ENCODE data around the gene JOSD2. TPM values are rescaled to one million over a fixed set of nuclear protein-coding genes. Genes with fewer than 3 reads are reported as not detected.

Gene JOSD2
- total RNA-seq, 1 experiment from 2014 or later: 60.8 TPM

DNA sequence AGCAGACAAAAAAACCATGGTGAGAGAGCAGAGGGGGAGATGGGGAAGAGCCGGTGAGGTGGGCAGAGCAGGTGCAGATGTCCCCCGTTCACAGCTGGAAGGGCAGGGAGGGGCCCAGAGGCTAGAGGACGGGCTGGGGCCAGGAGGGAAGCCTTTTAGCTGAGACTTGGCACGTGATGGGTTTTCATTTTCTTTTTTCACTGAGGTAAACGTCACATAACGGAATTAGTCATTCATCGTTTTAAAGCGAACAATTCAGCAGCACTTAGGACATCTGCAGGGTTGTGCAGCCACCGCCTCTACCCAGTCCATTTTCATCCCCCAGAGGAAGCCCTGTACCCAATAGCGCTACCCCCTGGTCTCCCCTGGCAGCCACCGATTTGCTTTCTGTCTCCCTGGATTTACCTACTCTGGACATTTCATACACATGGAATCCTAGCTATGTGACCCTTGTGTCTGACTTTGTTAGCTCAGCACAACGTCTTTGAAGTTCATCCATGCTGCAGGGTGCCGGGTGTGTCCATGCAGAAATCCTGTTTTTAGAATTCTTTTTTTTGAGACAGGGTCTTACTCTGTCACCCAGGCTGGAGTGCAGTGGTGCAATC, 50.7 kb downstream of the JOSD2 start:
- no peaks in the 10 kb centered on the region for H3K79me2 ChIP-seq (ENCODE audit: low read length)
- ChIA-PET POLR2A (ENCODE audit: unreplicated experiment) (no interaction called here), CTCF (interaction anchor here (0.6 to 1.5 kb wide), 5 partner anchors 45 to 146 kb away, joined by 3 to 5 read pairs (median 3); no protein-coding TSS in a partner anchor)
- peak; percentile 59 for DNase-seq
- no TSS peak for BruUV-seq (replicated peaks)
- no peaks in the 10 kb centered on the region for H3K9me2 ChIP-seq (replicated peaks; ENCODE audit: low read length)
- H4K20me1 ChIP-seq (ENCODE audit: low read length): no peaks in the 10 kb centered on the region
- H3K9me3 ChIP-seq (ENCODE audit: low read length): no peaks in the 10 kb centered on the region
- H3F3A ChIP-seq (ENCODE audit: low read length, unreplicated experiment): no peaks in the 10 kb centered on the region
- no peak overlapping the region for H3K9ac ChIP-seq (ENCODE audit: low read length)
- no peak overlapping the region for H3K4me3 ChIP-seq (ENCODE audit: low read length)
- peaks cover 7% of the 10 kb centered on the region; the same call in 1 of the 2 replicates for H3K27me3 ChIP-seq (ENCODE audit: low read length)
- H3K27ac ChIP-seq (ENCODE audit: low read length): no peak overlapping the region
- peak; percentile 55 for ATAC-seq
- H3K4me1 ChIP-seq (ENCODE audit: insufficient read depth, low read length): 0 out of 2 replicates have a peak, but pooled peaks cover 6% of the 10 kb centered on the region
- H3K36me3 ChIP-seq (ENCODE audit: low read depth, low read length): no peaks in the 10 kb centered on the region
- intact Hi-C loops (cut with micrococcal nuclease): no loop called here
- TF ChIP-seq EZH2phosphoT487 (IDR thresholded peaks at IDR 0.05; ENCODE audit: borderline replicate concordance, low read length): no peak
- TF ChIP-seq, protein P1, sequence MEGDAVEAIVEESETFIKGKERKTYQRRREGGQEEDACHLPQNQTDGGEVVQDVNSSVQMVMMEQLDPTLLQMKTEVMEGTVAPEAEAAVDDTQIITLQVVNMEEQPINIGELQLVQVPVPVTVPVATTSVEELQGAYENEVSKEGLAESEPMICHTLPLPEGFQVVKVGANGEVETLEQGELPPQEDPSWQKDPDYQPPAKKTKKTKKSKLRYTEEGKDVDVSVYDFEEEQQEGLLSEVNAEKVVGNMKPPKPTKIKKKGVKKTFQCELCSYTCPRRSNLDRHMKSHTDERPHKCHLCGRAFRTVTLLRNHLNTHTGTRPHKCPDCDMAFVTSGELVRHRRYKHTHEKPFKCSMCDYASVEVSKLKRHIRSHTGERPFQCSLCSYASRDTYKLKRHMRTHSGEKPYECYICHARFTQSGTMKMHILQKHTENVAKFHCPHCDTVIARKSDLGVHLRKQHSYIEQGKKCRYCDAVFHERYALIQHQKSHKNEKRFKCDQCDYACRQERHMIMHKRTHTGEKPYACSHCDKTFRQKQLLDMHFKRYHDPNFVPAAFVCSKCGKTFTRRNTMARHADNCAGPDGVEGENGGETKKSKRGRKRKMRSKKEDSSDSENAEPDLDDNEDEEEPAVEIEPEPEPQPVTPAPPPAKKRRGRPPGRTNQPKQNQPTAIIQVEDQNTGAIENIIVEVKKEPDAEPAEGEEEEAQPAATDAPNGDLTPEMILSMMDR (conservative IDR thresholded peaks at IDR 0.05; ENCODE audit: low read depth, low read length): no peak
- TF ChIP-seq EZH2 (IDR thresholded peaks at IDR 0.05; ENCODE audit: low read length, unreplicated experiment): no peak
- H2AFZ ChIP-seq (ENCODE audit: low read length): 0 out of 2 replicates have a peak overlapping the region, but pooled peaks have one; percentile 8
- H3K4me2 ChIP-seq (ENCODE audit: low read length): peak overlapping the region; percentile 51; the same call in 1 of the 2 replicates

DNA sequence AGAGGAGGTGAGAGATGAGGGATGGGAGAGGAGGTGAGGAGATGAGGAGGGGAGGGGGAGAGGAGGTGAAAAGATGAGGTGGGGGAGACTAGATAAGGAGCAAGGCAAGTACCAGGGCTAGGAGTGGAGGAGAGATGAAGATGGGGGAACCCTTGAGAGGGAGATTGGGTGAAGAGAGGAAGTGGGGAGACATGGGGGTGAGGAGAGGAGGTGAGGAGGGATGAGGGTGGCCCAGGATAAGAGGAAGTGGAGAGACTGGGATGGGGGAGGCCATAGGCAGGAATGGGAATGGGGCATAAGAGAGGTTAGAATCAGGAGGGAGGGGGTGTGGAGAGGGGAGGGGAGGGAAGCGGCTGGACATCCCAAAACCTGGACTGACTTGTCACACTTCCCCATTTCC, 51.4 kb downstream of the JOSD2 start:
- Histone ChIP-seq H3K4me1 (ENCODE audit: insufficient read depth, low read length) (0 out of 2 replicates have a peak, but pooled peaks cover 6% of the 10 kb centered on the region), H3K9me2 (replicated peaks; ENCODE audit: low read length) (no peaks in the 10 kb centered on the region), H3K4me3 (ENCODE audit: low read length) (no peak overlapping the region), H3K9ac (ENCODE audit: low read length) (no peak overlapping the region), H3K36me3 (ENCODE audit: low read depth, low read length) (no peaks in the 10 kb centered on the region), H3K27ac (ENCODE audit: low read length) (no peak overlapping the region), H3K9me3 (ENCODE audit: low read length) (no peaks in the 10 kb centered on the region), H3K4me2 (ENCODE audit: low read length) (no peak overlapping the region), H2AFZ (ENCODE audit: low read length) (no peak overlapping the region), H3K79me2 (ENCODE audit: low read length) (no peaks in the 10 kb centered on the region), H4K20me1 (ENCODE audit: low read length) (no peaks in the 10 kb centered on the region), H3K27me3 (ENCODE audit: low read length) (peaks cover 7% of the 10 kb centered on the region; the same call in 1 of the 2 replicates), H3F3A (ENCODE audit: low read length, unreplicated experiment) (no peaks in the 10 kb centered on the region)
- no peak for TF ChIP-seq EZH2 (IDR thresholded peaks at IDR 0.05; ENCODE audit: low read length, unreplicated experiment)
- TF ChIP-seq, protein P1 (conservative IDR thresholded peaks at IDR 0.05; ENCODE audit: low read depth, low read length): no peak
- TF ChIP-seq EZH2phosphoT487 (IDR thresholded peaks at IDR 0.05; ENCODE audit: borderline replicate concordance, low read length): no peak
- no peak for DNase-seq
- ChIA-PET CTCF (interaction anchor here (0.6 to 0.8 kb wide), 2 partner anchors 44 to 89 kb away, joined by 3 read pairs; no protein-coding TSS in a partner anchor), POLR2A (ENCODE audit: unreplicated experiment) (no interaction called here)
- intact Hi-C loops (cut with micrococcal nuclease): no loop called here
- no peak for ATAC-seq
- BruUV-seq (replicated peaks): no TSS peak

DNA sequence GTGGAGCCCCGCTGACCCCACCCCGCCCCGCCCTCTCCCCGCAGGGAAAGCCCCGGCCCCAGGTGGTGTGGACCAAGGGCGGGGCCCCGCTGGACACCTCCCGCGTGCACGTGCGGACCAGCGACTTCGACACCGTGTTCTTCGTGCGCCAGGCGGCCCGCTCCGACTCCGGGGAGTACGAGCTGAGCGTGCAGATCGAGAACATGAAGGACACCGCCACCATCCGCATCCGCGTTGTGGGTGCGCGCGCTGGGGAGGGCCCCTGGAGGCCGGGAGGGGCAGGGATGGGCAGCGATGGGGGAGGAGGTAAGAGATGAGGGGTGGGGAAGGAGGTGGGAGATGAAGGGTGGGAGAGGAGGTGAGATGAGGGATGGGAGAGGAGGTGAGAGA, 51.9 kb downstream of the JOSD2 start:
- no peak for TF ChIP-seq EZH2 (IDR thresholded peaks at IDR 0.05; ENCODE audit: low read length, unreplicated experiment)
- TF ChIP-seq EZH2phosphoT487 (IDR thresholded peaks at IDR 0.05; ENCODE audit: borderline replicate concordance, low read length): no peak
- TF ChIP-seq, protein P1 (conservative IDR thresholded peaks at IDR 0.05; ENCODE audit: low read depth, low read length): no peak
- Histone ChIP-seq H3K27me3 (ENCODE audit: low read length) (peaks cover 7% of the 10 kb centered on the region; the same call in 1 of the 2 replicates), H3K4me1 (ENCODE audit: insufficient read depth, low read length) (0 out of 2 replicates have a peak, but pooled peaks cover 6% of the 10 kb centered on the region), H3K4me2 (ENCODE audit: low read length) (no peak overlapping the region), H3K79me2 (ENCODE audit: low read length) (no peaks in the 10 kb centered on the region), H3K9ac (ENCODE audit: low read length) (no peak overlapping the region), H4K20me1 (ENCODE audit: low read length) (no peaks in the 10 kb centered on the region), H3K9me3 (ENCODE audit: low read length) (no peaks in the 10 kb centered on the region), H3K36me3 (ENCODE audit: low read depth, low read length) (no peaks in the 10 kb centered on the region), H3K27ac (ENCODE audit: low read length) (no peak overlapping the region), H3F3A (ENCODE audit: low read length, unreplicated experiment) (no peaks in the 10 kb centered on the region), H2AFZ (ENCODE audit: low read length) (no peak overlapping the region), H3K9me2 (replicated peaks; ENCODE audit: low read length) (no peaks in the 10 kb centered on the region), H3K4me3 (ENCODE audit: low read length) (no peak overlapping the region)
- DNase-seq: no peak
- CTCF ChIA-PET: no interaction called here
- BruUV-seq (replicated peaks): no TSS peak
- ATAC-seq: no peak
- intact Hi-C loops (cut with micrococcal nuclease): no loop called here
- POLR2A ChIA-PET (ENCODE audit: unreplicated experiment): no interaction called here
